GM12878 (cell line): ENCODE measurements around the gene SATB2. TPM values are rescaled to one million over a fixed set of nuclear protein-coding genes. Genes with fewer than 3 reads are reported as not detected.

Experiments used
- ATAC-seq: fragments of 200-7000 bp; cut with Tn5 transposase; 3 replicates; pipeline ENCODE4 v1.9.1; 2020; ENCODE audit warnings: mild to moderate bottlenecking, moderate library complexity
- BruUV-seq: library from RNA; stranded (reverse); fragments of 400-500 nt; replicated peaks from 2 replicates; lab custom pipeline; 2021; lab: Mats Ljungman, UMichigan
- CTCF ChIA-PET: fragments of 300-600 bp; sonication (Branson Sonifier 250); formaldehyde crosslinking; extraction: SDS; loops from one replicate; lab custom pipeline; 2021; ENCODE audit warnings: inconsistent platforms; lab: Yijun Ruan, JAX
- POLR2A ChIA-PET: fragments of 350-600 bp; formaldehyde crosslinking; extraction: SDS; loops from one replicate; lab custom pipeline; 2021; ENCODE audit warnings: inconsistent platforms; lab: Charles Lee
- RAD21 ChIA-PET: fragments of 300-600 bp; sonication (Branson Sonifier 250); formaldehyde crosslinking; loops from one replicate; lab custom pipeline; 2023; ENCODE audit warnings: antibody characterized with exemption; ENCODE audit not compliant: unreplicated experiment; lab: Charles Lee
- SMC1A ChIA-PET: fragments of 300-600 bp; sonication (Branson Sonifier 250); formaldehyde crosslinking; loops from one replicate; lab custom pipeline; 2023; ENCODE audit not compliant: unreplicated experiment, uncharacterized antibody; lab: Charles Lee
- DNase-seq: peaks from one replicate; pipeline ENCODE4 v3.0.0-alpha.2; 2011; ENCODE audit warnings: low read depth, low spot score
- FAIRE-seq: peaks from 3 replicates; lab custom pipeline; 2011; peaks lifted over from hg19 to GRCh38; lab: Jason Lieb, UNC
- H2AFZ ChIP-seq: 2 replicates; pipeline ENCODE4 v1.6.0; 2011; ENCODE audit warnings: low read depth, low read length, control low read depth; ENCODE audit not compliant: control insufficient read depth
- H3K27ac ChIP-seq: 2 replicates; pipeline ENCODE4 v1.5.1; 2011; ENCODE audit warnings: control low read depth; ENCODE audit not compliant: control insufficient read depth, insufficient read depth
- H3K27me3 ChIP-seq, 2 experiments: replicated peaks in 1 of 2; 2 replicates each; pipeline versions ENCODE4 v1.6.0 to v1.6.1; 2011; ENCODE audit warnings: low read length in 1 of 2; ENCODE audit not compliant: control insufficient read depth in 2 of 2, insufficient read depth in 2 of 2
- H3K36me3 ChIP-seq, 2 experiments: 2 replicates each; pipeline ENCODE4 v1.5.1; 2011; ENCODE audit warnings: low read length in 1 of 2; ENCODE audit not compliant: control insufficient read depth in 2 of 2, insufficient read depth in 2 of 2
- H3K4me1 ChIP-seq: 2 replicates; pipeline ENCODE4 v1.6.1; 2011; ENCODE audit warnings: mild to moderate bottlenecking, low read length, moderate library complexity, mixed read lengths; ENCODE audit not compliant: control insufficient read depth, insufficient read depth
- H3K4me2 ChIP-seq: 2 replicates; pipeline ENCODE4 v1.6.0; 2011; ENCODE audit warnings: control low read depth; ENCODE audit not compliant: control insufficient read depth, insufficient read depth
- H3K4me3 ChIP-seq: fragments of 200-600 bp; sonication (generic); 2 replicates; pipeline ENCODE4 v1.5.1; 2016
- H3K79me2 ChIP-seq: 2 replicates; pipeline ENCODE4 v1.6.0; 2011; ENCODE audit warnings: low read length; ENCODE audit not compliant: control insufficient read depth, insufficient read depth
- H3K9ac ChIP-seq: 2 replicates; pipeline ENCODE4 v1.8.0; 2011; ENCODE audit warnings: low read length, control low read depth, mixed read lengths; ENCODE audit not compliant: control insufficient read depth, insufficient read depth
- H3K9me3 ChIP-seq: replicated peaks from 3 replicates; pipeline ENCODE4 v1.5.1; 2011; ENCODE audit warnings: mild to moderate bottlenecking, low read length; ENCODE audit not compliant: control insufficient read depth, insufficient read depth
- H4K20me1 ChIP-seq: 2 replicates; pipeline ENCODE4 v1.6.0; 2011; ENCODE audit not compliant: control insufficient read depth, insufficient read depth
- CTCF ChIP-seq, 3 experiments: IDR thresholded peaks in 2 of 3; conservative IDR thresholded peaks in 1 of 3; 2 replicates each; pipeline ENCODE4 v1.5.1; 2011; ENCODE audit warnings: low read depth in 3 of 3, low read length in 3 of 3, mild to moderate bottlenecking in 3 of 3, control low read depth in 2 of 3, moderate library complexity in 2 of 3, inconsistent platforms in 1 of 3, mixed read lengths in 1 of 3; ENCODE audit not compliant: control insufficient read depth in 2 of 3, insufficient read depth in 1 of 3; ENCODE audit errors: extremely low read depth in 1 of 3
- CUX1 ChIP-seq: IDR thresholded peaks from 2 replicates; pipeline ENCODE4 v1.6.1; 2012; ENCODE audit warnings: improper control_type of control experiment, low read depth, low read length; ENCODE audit not compliant: insufficient replicate concordance
- EGR1 ChIP-seq, 2 experiments: IDR thresholded peaks; 1 replicate in 1 of 2; 2 replicates in 1 of 2; pipeline ENCODE4 v1.6.1; 2011 to 2012; ENCODE audit warnings: low read depth in 2 of 2, low read length in 2 of 2, borderline replicate concordance in 1 of 2, mild to moderate bottlenecking in 1 of 2, moderate library complexity in 1 of 2
- MLLT1 ChIP-seq: fragments of 450-650 bp; IDR thresholded peaks from 2 replicates; pipeline ENCODE4 v1.6.1; 2016; ENCODE audit warnings: mild to moderate bottlenecking
- MYC ChIP-seq: IDR thresholded peaks from 2 replicates; pipeline ENCODE4 v1.6.1; 2011; ENCODE audit warnings: mild to moderate bottlenecking, low read length, moderate library complexity, inconsistent platforms; ENCODE audit not compliant: insufficient read depth, insufficient replicate concordance, insufficient read length, severe bottlenecking
- NFIC ChIP-seq: IDR thresholded peaks from 2 replicates; pipeline ENCODE4 v1.6.1; 2012; ENCODE audit warnings: low read depth, mild to moderate bottlenecking, inconsistent platforms, low read length, moderate library complexity
- PML ChIP-seq: IDR thresholded peaks from 2 replicates; pipeline ENCODE4 v1.6.1; 2012; ENCODE audit warnings: low read length, inconsistent platforms
- POU2F2 ChIP-seq: IDR thresholded peaks from 3 replicates; pipeline ENCODE4 v1.6.1; 2011; ENCODE audit warnings: low read depth, mild to moderate bottlenecking, low read length, borderline replicate concordance
- ZBTB4 ChIP-seq: fragments of 450-650 bp; formaldehyde crosslinking; IDR thresholded peaks from 2 replicates; pipeline ENCODE4 v1.4.0; 2022; ENCODE audit warnings: mild to moderate bottlenecking, moderate library complexity
- WGBS: methylation state at CpG from one replicate; pipeline ENCODE4 v1.1.6; 2016; ENCODE audit warnings: low lambda C conversion rate; ENCODE audit not compliant: insufficient replicate concordance, insufficient coverage; ENCODE audit errors: missing lambda C conversion rate; 5-methylcytosine and 5-hydroxymethylcytosine counted together
- in situ Hi-C: fragments of 300-500 bp; cut with MboI; formaldehyde crosslinking; loops from 9 replicates; pipeline ENCODE4 v1.14.3; 2018; ENCODE audit warnings: mixed read lengths
- intact Hi-C: fragments of 100-400 bp; cut with micrococcal nuclease; formaldehyde crosslinking; loops from one replicate; pipeline ENCODE4 v1.14.2; 2022; ENCODE audit not compliant: unreplicated experiment
- polyA plus RNA-seq, 11 experiments: library from polyadenylated mRNA; depleted of rRNA in 4 of 11; unstranded in 6 of 11; stranded (reverse) in 5 of 11; fragments of >200 nt; fragmentation: Nextera tagmentation in 4 of 11; fragmentation: Illumina TruSeq in 1 of 11; extraction: Ambion mirVana in 4 of 11; extraction: Trizol in 1 of 11; gene quantifications; 1 replicate in 1 of 11; 2 replicates in 10 of 11; pipeline versions ENCODE4 v1.2.1 to v1.2.3, GENCODE V29; 2011 to 2016; ENCODE audit warnings: inconsistent platforms in 2 of 11, missing spikeins in 2 of 11, low read depth in 1 of 11
- total RNA-seq, 4 experiments: library from RNA; depleted of rRNA in 3 of 4; stranded (reverse); fragments of >200 nt in 3 of 4; fragmentation: Illumina TruSeq in 1 of 4; extraction: Trizol in 1 of 4; gene quantifications; 2 replicates each; pipeline versions ENCODE4 v1.2.1 to v1.2.3, GENCODE V29; 2013 to 2021

Gene SATB2
- total and polyA plus RNA-seq, 10 of the 15 experiments (the other 5 are each of a cell fraction or from before 2014, with no cell fraction given): 0.03 to 0.56 (median 0.08) TPM; not detected in 3

- no peak for TF ChIP-seq CUX1
Observed at GRCh38 chr2:199329466-199329865, 128.3 kb downstream of the SATB2 start (continued).

GRCh38 chr2:199329031-199329430, 128.7 kb downstream of the SATB2 start:
- no peaks in the 10 kb centered on the region for H3K4me1 ChIP-seq
- no peaks in the 10 kb centered on the region for H3K79me2 ChIP-seq
- no peak overlapping the region for H3K4me2 ChIP-seq
- FAIRE-seq (no peak), DNase-seq (no peak), ATAC-seq (no peak)
- no peaks in the 10 kb centered on the region for H3K36me3 ChIP-seq
- no peak overlapping the region for H2AFZ ChIP-seq
- ChIA-PET SMC1A (no interaction called here), POLR2A (no interaction called here), CTCF (no interaction called here), RAD21 (no interaction called here)
- BruUV-seq: no TSS peak
- in situ Hi-C loops (no loop called here), intact Hi-C loops (no loop called here)
- WGBS: 36% methylated on average over 4 of the region's 4 CpGs
- no peak overlapping the region for H3K27ac ChIP-seq
- no peak overlapping the region for H3K4me3 ChIP-seq
- no peaks in the 10 kb centered on the region for H3K27me3 ChIP-seq
- H4K20me1 ChIP-seq: no peaks in the 10 kb centered on the region
- no peaks in the 10 kb centered on the region for H3K9me3 ChIP-seq
- no peak overlapping the region for H3K9ac ChIP-seq
- no peak for TF ChIP-seq NFIC
- TF ChIP-seq ZBTB4 (CRISPR knock-in tag): no peak
- no peak for TF ChIP-seq EGR1 (IDR thresholded peaks at IDR 0.05; ENCODE audit: borderline replicate concordance in 1 of 2, low read depth in 2 of 2, low read length in 2 of 2)
- no peak for TF ChIP-seq CTCF (IDR thresholded peaks at IDR 0.05 in 2 of 3, conservative IDR thresholded peaks at IDR 0.05 in 1 of 3; ENCODE audit: control insufficient read depth in 2 of 3, extremely low read depth in 1 of 3, insufficient read depth in 1 of 3, low read depth in 3 of 3, low read length in 3 of 3)
- no peak for TF ChIP-seq MLLT1
- no peak for TF ChIP-seq MYC
- TF ChIP-seq PML: no peak
- no peak for TF ChIP-seq POU2F2
